ENCODE measurements around the gene GPR176. TPM values are rescaled to one million over a fixed set of nuclear protein-coding genes. Genes with fewer than 3 reads are reported as not detected.
"Not testable (repeated sequence)": the region's sequence is repeated elsewhere in the genome, so short reads cannot be mapped to it uniquely, and the experiment has no call there.

The GPR176 gene
- total and polyA plus RNA-seq, 7 experiments from 2014 or later = 0.07 TPM; not detected in 6

- ChIA-PET CTCF (no interaction called here), POLR2A (no interaction called here)
- no peak for DNase-seq
- Histone ChIP-seq H3K27me3 (ENCODE audit: control insufficient read depth in 2 of 2, insufficient read depth in 2 of 2, low read length in 2 of 2) (no peaks in the 10 kb centered on the region), H3K4me1 (ENCODE audit: control insufficient read depth in 2 of 2, insufficient read depth in 2 of 2, low read length in 2 of 2) (no peaks in the 10 kb centered on the region), H3K4me3 (ENCODE audit: low read length) (no peak overlapping the region), H3K9me3 (ENCODE audit: control insufficient read depth in 2 of 3, low read length in 3 of 3) (no peaks in the 10 kb centered on the region), H3K27ac (ENCODE audit: low read depth, low read length) (no peak overlapping the region), H3K36me3 (ENCODE audit: control insufficient read depth in 2 of 3, insufficient read depth in 3 of 3, low read length in 3 of 3) (no peaks in the 10 kb centered on the region)
- intact Hi-C loops (cut with micrococcal nuclease) = no loop called here
- H3K9me3 Mint-ChIP-seq = peaks cover 0 to 3% (median 0%) of the 10 kb centered on the region in 11 donors
- no peaks in the 10 kb centered on the region for H3K4me1 Mint-ChIP-seq
- no peaks in the 10 kb centered on the region for H3K36me3 Mint-ChIP-seq
- H3K27ac Mint-ChIP-seq = no peak overlapping the region
- ATAC-seq = no peak
- H3K27me3 Mint-ChIP-seq = peaks cover 8 to 31% (median 10%) of the 10 kb centered on the region in 5 donors
- H3K4me3 Mint-ChIP-seq = no peak overlapping the region
Measured at GRCh38 chr15:39823634-39824033, 96.4 kb downstream of the GPR176 start.

- Histone ChIP-seq H3K27ac (ENCODE audit: low read depth, low read length) (no peak overlapping the region), H3K36me3 (ENCODE audit: control insufficient read depth in 2 of 3, insufficient read depth in 3 of 3, low read length in 3 of 3) (no peaks in the 10 kb centered on the region), H3K27me3 (ENCODE audit: control insufficient read depth in 2 of 2, insufficient read depth in 2 of 2, low read length in 2 of 2) (no peaks in the 10 kb centered on the region), H3K9me3 (ENCODE audit: control insufficient read depth in 2 of 3, low read length in 3 of 3) (no peaks in the 10 kb centered on the region), H3K4me1 (ENCODE audit: control insufficient read depth in 2 of 2, insufficient read depth in 2 of 2, low read length in 2 of 2) (no peaks in the 10 kb centered on the region), H3K4me3 (ENCODE audit: low read length) (no peak overlapping the region)
- Mint-ChIP-seq H3K36me3 (no peaks in the 10 kb centered on the region), H3K4me1 (no peaks in the 10 kb centered on the region), H3K27me3 (peaks cover 0 to 28% (median 0%) of the 10 kb centered on the region in 5 donors), H3K4me3 (no peak overlapping the region), H3K9me3 (peaks cover 0 to 3% (median 0%) of the 10 kb centered on the region in 11 donors), H3K27ac (no peak overlapping the region)
- ChIA-PET POLR2A (no interaction called here), CTCF (no interaction called here)
- ATAC-seq = no peak
- no peak for DNase-seq
- intact Hi-C loops (cut with micrococcal nuclease) = no loop called here
Measured at GRCh38 chr15:39820050-39820602, 99.9 kb downstream of the GPR176 start.

GRCh38 chr15:39819533-39819932, 100.5 kb downstream of the GPR176 start:
- Histone ChIP-seq H3K27ac (ENCODE audit: low read depth, low read length) (no peak overlapping the region), H3K27me3 (ENCODE audit: control insufficient read depth in 2 of 2, insufficient read depth in 2 of 2, low read length in 2 of 2) (no peaks in the 10 kb centered on the region), H3K9me3 (ENCODE audit: control insufficient read depth in 2 of 3, low read length in 3 of 3) (no peaks in the 10 kb centered on the region), H3K4me3 (ENCODE audit: low read length) (no peak overlapping the region), H3K36me3 (ENCODE audit: control insufficient read depth in 2 of 3, insufficient read depth in 3 of 3, low read length in 3 of 3) (no peaks in the 10 kb centered on the region), H3K4me1 (ENCODE audit: control insufficient read depth in 2 of 2, insufficient read depth in 2 of 2, low read length in 2 of 2) (no peaks in the 10 kb centered on the region)
- no peak overlapping the region for H3K27ac Mint-ChIP-seq
- H3K27me3 Mint-ChIP-seq = peaks cover 0 to 32% (median 0%) of the 10 kb centered on the region in 5 donors
- no peak overlapping the region for H3K4me3 Mint-ChIP-seq
- no peaks in the 10 kb centered on the region for H3K36me3 Mint-ChIP-seq
- DNase-seq (no peak), ATAC-seq (no peak)
- peaks cover 0 to 3% (median 0%) of the 10 kb centered on the region in 11 donors for H3K9me3 Mint-ChIP-seq
- no peaks in the 10 kb centered on the region for H3K4me1 Mint-ChIP-seq
- ChIA-PET POLR2A (no interaction called here), CTCF (no interaction called here)
- intact Hi-C loops (cut with micrococcal nuclease) = no loop called here

- no peaks in the 10 kb centered on the region for H3K4me1 Mint-ChIP-seq
- Histone ChIP-seq H3K36me3 (ENCODE audit: control insufficient read depth in 2 of 3, insufficient read depth in 3 of 3, low read length in 3 of 3) (no peaks in the 10 kb centered on the region), H3K27ac (ENCODE audit: low read depth, low read length) (no peak overlapping the region), H3K4me3 (ENCODE audit: low read length) (no peak overlapping the region), H3K27me3 (ENCODE audit: control insufficient read depth in 2 of 2, insufficient read depth in 2 of 2, low read length in 2 of 2) (no peaks in the 10 kb centered on the region), H3K9me3 (ENCODE audit: control insufficient read depth in 2 of 3, low read length in 3 of 3) (no peaks in the 10 kb centered on the region), H3K4me1 (ENCODE audit: control insufficient read depth in 2 of 2, insufficient read depth in 2 of 2, low read length in 2 of 2) (no peaks in the 10 kb centered on the region)
- no peak overlapping the region for H3K27ac Mint-ChIP-seq
- no peaks in the 10 kb centered on the region for H3K9me3 Mint-ChIP-seq
- ATAC-seq (no peak), DNase-seq (no peak)
- ChIA-PET POLR2A (no interaction called here), CTCF (interaction anchor here (0.6 kb wide), 1 partner anchor 39 kb away, joined by 5 read pairs; no protein-coding TSS in a partner anchor)
- H3K27me3 Mint-ChIP-seq = peaks cover 0 to 36% (median 0%) of the 10 kb centered on the region in 5 donors
- intact Hi-C loops (cut with micrococcal nuclease) = no loop called here
- no peak overlapping the region for H3K4me3 Mint-ChIP-seq
- H3K36me3 Mint-ChIP-seq = no peaks in the 10 kb centered on the region
Measured at GRCh38 chr15:39817892-39818291, 102.2 kb downstream of the GPR176 start.

- H3K27ac ChIP-seq (ENCODE audit: low read depth, low read length) = no peak overlapping the region
- POLR2A ChIA-PET = no interaction called here
- H3K4me1 ChIP-seq (ENCODE audit: control insufficient read depth in 2 of 2, insufficient read depth in 2 of 2, low read length in 2 of 2) = no peaks in the 10 kb centered on the region
- H3K36me3 Mint-ChIP-seq = no peaks in the 10 kb centered on the region
- H3K36me3 ChIP-seq (ENCODE audit: control insufficient read depth in 2 of 3, insufficient read depth in 3 of 3, low read length in 3 of 3) = no peaks in the 10 kb centered on the region
- no peak overlapping the region for H3K4me3 Mint-ChIP-seq
- H3K27ac Mint-ChIP-seq = no peak overlapping the region
- CTCF ChIA-PET = no interaction called here
- no peaks in the 10 kb centered on the region for H3K4me1 Mint-ChIP-seq
- intact Hi-C loops (cut with micrococcal nuclease) = no loop called here
- DNase-seq (no peak), ATAC-seq (no peak)
- no peaks in the 10 kb centered on the region for H3K9me3 Mint-ChIP-seq
- no peaks in the 10 kb centered on the region for H3K27me3 ChIP-seq (ENCODE audit: control insufficient read depth in 2 of 2, insufficient read depth in 2 of 2, low read length in 2 of 2)
- peaks cover 0 to 31% (median 7%) of the 10 kb centered on the region in 5 donors for H3K27me3 Mint-ChIP-seq
- H3K4me3 ChIP-seq (ENCODE audit: low read length) = no peak overlapping the region
- no peaks in the 10 kb centered on the region for H3K9me3 ChIP-seq (ENCODE audit: control insufficient read depth in 2 of 3, low read length in 3 of 3)
Measured at GRCh38 chr15:39814489-39814888, 105.6 kb downstream of the GPR176 start.

- H3K4me1 ChIP-seq (ENCODE audit: control insufficient read depth in 2 of 2, insufficient read depth in 2 of 2, low read length in 2 of 2); H3K27me3 ChIP-seq (ENCODE audit: control insufficient read depth in 2 of 2, insufficient read depth in 2 of 2, low read length in 2 of 2); ATAC-seq; H3K27ac Mint-ChIP-seq; CTCF ChIA-PET; H3K9me3 ChIP-seq (ENCODE audit: control insufficient read depth in 2 of 3, low read length in 3 of 3); H3K27ac ChIP-seq (ENCODE audit: low read depth, low read length); H3K4me3 ChIP-seq (ENCODE audit: low read length); H3K9me3 Mint-ChIP-seq; POLR2A ChIA-PET; DNase-seq; H3K36me3 Mint-ChIP-seq; H3K36me3 ChIP-seq (ENCODE audit: control insufficient read depth in 2 of 3, insufficient read depth in 3 of 3, low read length in 3 of 3); H3K4me1 Mint-ChIP-seq; intact Hi-C loops (cut with micrococcal nuclease); H3K4me3 Mint-ChIP-seq: not testable (repeated sequence)
- peaks cover 9 to 37% (median 21%) of the 10 kb centered on the region in 5 donors for H3K27me3 Mint-ChIP-seq
Measured at GRCh38 chr15:39812651-39813050, 107.4 kb downstream of the GPR176 start.

- intact Hi-C loops (cut with micrococcal nuclease) = no loop called here
- no peaks in the 10 kb centered on the region for H3K4me1 Mint-ChIP-seq
- H3K27me3 ChIP-seq (ENCODE audit: control insufficient read depth in 2 of 2, insufficient read depth in 2 of 2, low read length in 2 of 2) = no peaks in the 10 kb centered on the region
- peaks cover 0 to 1% (median 0%) of the 10 kb centered on the region in 11 donors for H3K9me3 Mint-ChIP-seq
- H3K4me3 ChIP-seq (ENCODE audit: low read length) = no peak overlapping the region
- H3K9me3 ChIP-seq (ENCODE audit: control insufficient read depth in 2 of 3, low read length in 3 of 3) = no peaks in the 10 kb centered on the region
- H3K27ac ChIP-seq (ENCODE audit: low read depth, low read length) = no peak overlapping the region
- CTCF ChIA-PET = no interaction called here
- DNase-seq (no peak), ATAC-seq (no peak)
- H3K4me3 Mint-ChIP-seq = no peak overlapping the region
- H3K36me3 Mint-ChIP-seq = no peaks in the 10 kb centered on the region
- H3K4me1 ChIP-seq (ENCODE audit: control insufficient read depth in 2 of 2, insufficient read depth in 2 of 2, low read length in 2 of 2) = no peaks in the 10 kb centered on the region
- H3K36me3 ChIP-seq (ENCODE audit: control insufficient read depth in 2 of 3, insufficient read depth in 3 of 3, low read length in 3 of 3) = no peaks in the 10 kb centered on the region
- POLR2A ChIA-PET = no interaction called here
- H3K27ac Mint-ChIP-seq = no peak overlapping the region
- H3K27me3 Mint-ChIP-seq = peaks cover 9 to 37% (median 17%) of the 10 kb centered on the region in 5 donors
Measured at GRCh38 chr15:39808909-39809308, 111.2 kb downstream of the GPR176 start.

All from naive thymus-derived CD4-positive, alpha-beta T cell (primary cell).